IPS-20b (cell line): ENCODE data around the gene LCAT.
"Not testable (repeated sequence)": the region's sequence is repeated elsewhere in the genome, so short reads cannot be mapped to it uniquely, and the experiment has no call there.

Source experiments
- H3K27ac ChIP-seq: one replicate; pipeline ENCODE4 v1.5.1; 2013; ENCODE audit warnings: low read length
- H3K27me3 ChIP-seq: 2 replicates; pipeline ENCODE4 v1.6.1; 2013; ENCODE audit warnings: mild to moderate bottlenecking, low read length, inconsistent platforms; ENCODE audit not compliant: insufficient read depth
- H3K36me3 ChIP-seq: 2 replicates; pipeline ENCODE4 v1.6.1; 2013; ENCODE audit warnings: low read depth, mild to moderate bottlenecking, inconsistent platforms, low read length, moderate library complexity; ENCODE audit not compliant: insufficient read depth
- H3K4me1 ChIP-seq: 2 replicates; pipeline ENCODE4 v1.6.1; 2013; ENCODE audit warnings: mild to moderate bottlenecking, control low read depth, inconsistent platforms, low read length, moderate library complexity; ENCODE audit not compliant: insufficient read depth
- H3K4me3 ChIP-seq: 2 replicates; pipeline ENCODE4 v1.5.1; 2013; ENCODE audit warnings: mild to moderate bottlenecking, low read length, inconsistent platforms
- H3K9ac ChIP-seq: 2 replicates; pipeline ENCODE4 v1.6.1; 2013; ENCODE audit warnings: low read depth, mild to moderate bottlenecking, inconsistent platforms, low read length, moderate library complexity
- H3K9me3 ChIP-seq: 2 replicates; pipeline ENCODE4 v1.6.1; 2013; ENCODE audit warnings: mild to moderate bottlenecking, low read depth, low read length, inconsistent platforms; ENCODE audit not compliant: insufficient read depth

Gene LCAT

DNA sequence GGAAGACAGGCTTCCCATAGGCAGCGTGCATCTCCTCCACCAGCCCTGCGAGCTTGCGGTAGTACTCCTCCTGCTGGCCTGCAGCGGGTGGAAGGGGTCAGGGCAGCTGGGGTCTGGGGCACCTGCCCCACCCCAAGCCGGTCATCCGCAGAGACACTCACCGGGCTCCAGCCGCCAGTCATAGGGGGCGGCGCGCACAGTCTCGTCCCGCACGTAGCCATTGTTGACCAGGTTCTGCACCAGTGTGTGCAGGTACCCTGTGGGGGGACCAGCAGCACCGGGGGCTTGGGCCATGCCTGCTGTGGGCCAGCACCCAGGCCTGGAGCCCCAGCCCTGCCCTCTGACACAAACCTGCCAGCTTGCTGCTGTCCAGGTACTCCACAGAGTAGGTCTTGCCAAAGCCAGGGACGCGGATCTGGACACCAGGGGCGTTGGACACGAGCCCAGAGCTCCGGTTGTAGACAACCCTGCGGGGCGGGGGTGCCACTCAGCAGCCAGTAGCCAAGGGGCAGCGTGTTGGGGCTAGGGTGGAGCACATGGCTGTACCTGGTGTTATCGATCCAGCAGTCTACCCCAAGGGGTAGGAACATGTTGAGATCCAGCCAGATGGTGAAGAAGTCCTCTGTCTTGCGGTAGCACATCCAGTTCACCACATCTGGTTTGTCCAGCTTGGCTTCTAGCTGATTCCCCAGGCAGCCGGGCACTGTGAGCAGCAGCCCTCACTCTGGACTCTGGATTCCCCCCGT, 1.2 kb downstream of the LCAT start:
- Histone ChIP-seq H3K9me3 (no peaks in the 10 kb centered on the region), H3K9ac (no peak overlapping the region), H3K4me1 (no peaks in the 10 kb centered on the region), H3K27ac (no peak overlapping the region), H3K27me3 (no peaks in the 10 kb centered on the region), H3K4me3 (no peak overlapping the region), H3K36me3 (peaks cover 33% of the 10 kb centered on the region)

DNA sequence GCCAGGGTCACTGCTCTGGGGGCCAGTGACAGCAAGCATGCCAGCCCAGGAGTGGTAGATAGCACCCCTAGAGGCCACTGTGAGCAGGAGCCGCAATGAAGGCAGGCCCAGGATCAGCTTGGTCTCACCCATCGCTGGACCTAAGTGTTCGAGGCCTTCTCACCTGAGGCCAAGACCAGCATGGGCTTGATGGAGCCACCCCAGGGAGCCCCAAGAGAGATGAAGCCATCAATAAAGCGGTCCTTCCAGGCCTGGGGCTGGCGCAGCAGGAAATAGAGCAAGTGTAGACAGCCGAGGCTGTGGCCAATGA, 1.8 kb downstream of the LCAT start:
- Histone ChIP-seq H3K9ac (no peak overlapping the region), H3K27ac (no peak overlapping the region), H3K9me3 (no peaks in the 10 kb centered on the region), H3K36me3 (peaks cover 29% of the 10 kb centered on the region), H3K27me3 (no peaks in the 10 kb centered on the region), H3K4me1 (0 out of 2 replicates have a peak, but pooled peaks cover under 1% of the 10 kb centered on the region), H3K4me3 (no peak overlapping the region)

DNA sequence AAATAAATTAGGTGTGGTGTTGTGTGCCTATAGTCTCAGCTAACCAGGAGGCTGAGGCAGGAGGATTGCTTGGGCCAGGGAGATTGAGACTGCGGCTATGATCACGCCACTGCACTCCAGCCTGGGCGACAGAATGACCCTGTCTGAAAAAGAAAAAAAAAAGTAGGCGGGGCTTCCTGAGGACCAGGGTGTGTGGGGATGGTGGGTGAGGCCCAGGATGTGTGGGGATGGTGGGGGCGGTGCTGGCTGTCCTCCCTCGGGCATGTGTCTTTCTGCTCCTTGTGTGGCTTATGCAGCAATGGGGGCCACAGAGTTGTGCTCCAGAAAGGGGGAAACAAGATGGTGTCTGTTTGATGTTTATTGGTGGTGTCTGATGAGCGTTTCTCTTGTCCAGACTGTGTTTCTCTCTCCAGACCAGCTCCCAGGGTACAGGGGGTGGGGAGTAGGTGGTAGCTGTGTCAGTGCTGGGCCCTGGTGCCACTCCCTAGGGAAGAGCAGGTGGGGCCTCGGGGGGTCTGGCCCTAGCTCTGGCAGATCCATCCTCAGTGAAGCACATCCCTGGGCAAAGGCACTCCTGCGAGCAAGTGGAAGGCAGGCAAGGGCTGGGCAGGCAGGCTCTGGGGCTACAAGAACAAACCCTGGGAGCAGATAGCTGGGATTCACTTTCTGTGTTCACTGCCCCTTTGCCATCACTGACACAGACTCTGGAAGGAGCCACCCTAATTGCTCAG, 2.3 kb downstream of the LCAT start:
- H3K9me3 ChIP-seq = no peaks in the 10 kb centered on the region
- no peak overlapping the region for H3K9ac ChIP-seq
- no peak overlapping the region for H3K27ac ChIP-seq
- H3K4me1 ChIP-seq = 0 out of 2 replicates have a peak, but pooled peaks cover 3% of the 10 kb centered on the region
- H3K36me3 ChIP-seq = peaks cover 24% of the 10 kb centered on the region
- no peaks in the 10 kb centered on the region for H3K27me3 ChIP-seq
- no peak overlapping the region for H3K4me3 ChIP-seq

DNA sequence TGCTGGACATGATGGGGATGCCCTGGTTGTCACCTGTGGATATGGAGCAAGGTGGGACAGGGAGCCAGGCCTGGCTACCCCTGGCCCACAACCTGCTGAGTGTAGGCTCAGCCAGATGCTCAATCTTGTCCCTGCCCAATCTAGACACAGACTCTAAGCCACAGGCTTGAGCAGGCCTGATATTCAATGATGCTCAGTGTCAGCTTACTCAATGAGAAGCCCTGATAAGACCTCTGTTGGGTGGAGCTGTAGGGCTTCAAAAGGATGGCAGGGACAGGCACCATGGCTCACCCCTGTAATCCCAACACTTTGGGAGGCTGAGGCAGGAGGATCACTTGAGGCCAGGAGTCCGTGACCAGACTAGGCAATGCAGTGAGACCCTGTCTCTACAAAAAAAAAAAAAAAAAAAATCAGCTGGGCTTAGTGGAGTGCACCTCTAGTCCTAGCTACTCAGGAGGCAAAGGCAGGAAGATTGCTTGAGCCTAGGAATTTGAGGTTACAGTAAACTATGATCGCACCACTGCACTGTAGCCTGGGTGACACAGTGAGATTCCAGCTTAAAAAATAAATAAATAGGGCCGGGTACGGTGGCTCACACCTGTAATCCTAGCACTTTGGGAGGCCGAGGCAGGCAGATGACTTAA, 3.4 kb downstream of the LCAT start:
- Histone ChIP-seq H3K4me3 (no peak overlapping the region), H3K4me1 (0 out of 2 replicates have a peak, but pooled peaks cover 3% of the 10 kb centered on the region), H3K27ac (no peak overlapping the region), H3K9ac (no peak overlapping the region), H3K27me3 (no peaks in the 10 kb centered on the region), H3K9me3 (no peaks in the 10 kb centered on the region), H3K36me3 (peaks cover 14% of the 10 kb centered on the region)

DNA sequence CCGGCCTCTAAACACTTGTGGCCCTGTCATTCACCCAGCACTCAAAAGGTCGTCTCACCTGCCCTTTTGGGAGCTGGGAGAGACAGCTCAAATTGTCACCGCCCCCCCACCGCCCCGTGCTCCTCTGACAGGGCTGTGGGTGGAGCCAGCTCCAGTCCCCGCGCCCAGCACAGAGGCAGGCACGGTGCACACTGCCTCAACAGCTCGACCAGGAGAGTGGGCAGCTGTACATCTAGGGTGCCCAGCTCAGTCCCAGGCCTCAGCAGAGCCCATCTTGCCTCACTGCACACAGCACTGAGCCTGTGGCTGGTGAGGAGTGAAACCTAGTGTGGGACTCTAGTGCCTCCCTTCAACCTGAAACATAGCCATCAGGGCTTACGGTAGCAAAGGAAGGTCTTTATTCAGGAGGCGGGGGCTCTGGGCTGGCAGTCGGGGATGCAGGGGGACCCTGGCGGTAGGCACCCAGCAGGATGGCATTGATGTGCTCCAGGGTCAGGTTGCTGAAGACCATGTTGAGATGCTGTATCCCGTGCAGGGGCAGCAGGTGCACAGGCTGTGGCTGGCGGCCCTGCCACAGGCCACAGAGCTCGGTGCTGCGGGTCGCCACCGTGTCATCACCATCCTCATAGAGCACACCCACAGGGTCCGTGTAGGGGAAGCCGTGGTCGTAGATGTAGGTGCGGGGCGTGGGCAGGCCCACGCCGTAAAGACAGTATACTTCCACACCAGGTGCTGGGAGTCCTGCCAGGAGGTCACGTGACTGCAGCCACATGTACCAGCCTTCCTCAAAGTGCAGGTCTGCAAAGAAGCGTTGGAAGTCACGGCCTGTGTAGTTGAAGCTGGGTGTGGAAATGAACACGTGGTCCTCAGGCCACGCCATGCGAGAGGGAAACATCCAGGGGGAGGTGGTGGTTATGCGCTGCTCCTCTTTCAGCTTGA, 4.1 kb downstream of the LCAT start:
- Histone ChIP-seq H3K4me3 (no peak overlapping the region), H3K36me3 (peaks cover 6% of the 10 kb centered on the region), H3K4me1 (0 out of 2 replicates have a peak, but pooled peaks cover 3% of the 10 kb centered on the region), H3K9me3 (no peaks in the 10 kb centered on the region), H3K9ac (no peak overlapping the region), H3K27ac (no peak overlapping the region), H3K27me3 (no peaks in the 10 kb centered on the region)

DNA sequence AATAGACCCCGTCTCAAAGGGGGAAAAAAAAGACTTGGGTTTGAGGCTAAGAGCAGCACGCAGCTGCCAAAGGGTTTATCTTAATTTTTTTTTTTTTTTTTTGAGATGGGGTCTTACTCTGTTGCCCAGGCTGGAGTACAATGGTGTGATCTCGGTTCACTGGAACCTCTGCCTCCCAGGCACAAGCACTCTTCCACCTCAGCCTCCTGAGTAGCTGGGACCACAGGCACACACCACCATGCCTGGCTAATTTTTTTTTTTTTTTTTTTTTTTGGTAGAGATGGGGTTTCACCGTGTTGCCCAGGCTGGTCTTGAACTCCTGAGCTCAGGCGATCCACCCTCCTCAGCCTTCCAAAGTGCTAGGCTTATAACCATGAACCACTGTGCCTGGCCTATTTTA, 6.2 kb downstream of the LCAT start:
- H3K9ac ChIP-seq, H3K4me1 ChIP-seq, H3K36me3 ChIP-seq, H3K9me3 ChIP-seq, H3K27me3 ChIP-seq, H3K4me3 ChIP-seq, H3K27ac ChIP-seq: not testable (repeated sequence)

DNA sequence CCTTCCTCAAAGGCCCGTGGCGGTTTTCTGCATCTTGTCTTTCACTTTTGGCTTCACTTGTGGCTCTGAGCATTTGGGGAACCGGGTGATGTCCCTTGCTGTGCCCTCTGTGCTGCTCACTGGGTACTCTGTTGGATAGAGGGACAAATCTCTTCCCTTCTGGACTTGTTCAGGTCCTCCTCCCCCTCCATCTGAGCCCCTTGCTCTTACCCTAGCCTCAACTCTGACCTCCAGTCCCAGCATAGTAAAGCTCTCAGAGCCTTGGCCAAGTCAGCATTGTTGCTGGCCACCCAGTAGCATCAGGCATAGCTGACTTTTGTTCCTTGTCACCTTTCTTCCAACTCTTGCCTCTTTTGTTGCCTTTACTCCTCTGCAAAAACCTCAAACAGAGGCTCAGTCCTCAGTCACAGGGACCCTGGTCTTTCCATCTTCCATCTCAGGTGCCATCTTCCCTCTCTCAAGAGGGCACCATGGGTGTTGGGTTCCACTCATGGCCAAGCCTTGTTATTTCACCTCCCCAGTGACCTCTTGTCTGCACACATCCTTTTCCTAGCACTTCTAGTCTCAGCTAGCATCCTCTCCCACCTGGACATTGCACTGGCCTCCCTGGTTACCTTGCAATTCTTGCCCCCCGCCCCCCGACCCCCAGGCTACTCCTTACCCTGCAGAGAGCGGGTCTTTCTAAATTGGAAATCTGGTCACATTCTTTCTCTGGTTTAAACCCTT, 6.9 kb downstream of the LCAT start:
- Histone ChIP-seq H3K36me3 (no peaks in the 10 kb centered on the region; the same call in 1 of the 2 replicates), H3K27me3 (no peaks in the 10 kb centered on the region), H3K4me3 (peak overlapping the region; percentile 89), H3K9ac (peak overlapping the region; percentile 95), H3K27ac (no peak overlapping the region), H3K9me3 (no peaks in the 10 kb centered on the region), H3K4me1 (0 out of 2 replicates have a peak, but pooled peaks cover 6% of the 10 kb centered on the region)

DNA sequence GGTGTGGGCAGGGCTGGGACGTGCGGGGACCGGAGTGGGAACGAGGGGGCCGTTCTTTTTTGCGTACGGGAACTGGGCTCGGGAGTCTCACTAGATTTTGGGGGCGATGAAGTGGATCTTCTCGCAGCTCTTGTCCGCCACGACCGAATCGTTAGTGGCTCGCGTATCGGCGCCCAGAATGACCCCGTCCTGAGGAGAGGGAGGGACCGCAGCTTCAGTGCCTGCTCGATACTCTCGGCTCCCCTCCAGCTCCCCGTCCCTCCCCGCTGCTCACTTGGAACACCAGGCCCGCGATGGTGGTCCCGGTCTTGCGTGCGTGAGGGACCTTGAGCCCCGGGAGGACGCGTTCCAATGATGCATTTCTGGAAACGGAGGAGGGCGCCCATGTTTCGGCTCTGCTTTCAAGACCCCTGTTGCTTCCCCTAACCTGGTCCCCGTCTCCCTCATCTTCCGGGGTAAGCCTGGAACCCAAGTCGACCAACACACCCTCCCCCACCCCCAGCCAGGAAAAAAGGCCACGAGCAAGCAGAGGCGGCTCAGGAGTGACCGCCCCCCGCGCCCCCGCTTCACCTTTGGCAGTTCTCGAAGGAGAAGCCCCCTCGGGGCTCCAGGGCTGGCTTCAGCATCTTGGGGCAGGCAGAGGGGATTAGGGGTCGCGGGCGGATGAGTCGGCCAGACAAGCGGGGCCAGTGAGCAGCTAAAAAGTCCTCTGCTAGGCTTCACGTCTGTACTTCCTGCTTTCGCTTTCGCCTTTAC, 7.6 kb downstream of the LCAT start, which contains the start of gene PSMB10:
Gene PSMB10, minus strand, starts transcription at position 727 of the 756 bp plus-strand sequence. Its CDS starts 101 bp downstream, at position 626.
- 0 out of 2 replicates have a peak, but pooled peaks cover 6% of the 10 kb centered on the region for H3K4me1 ChIP-seq
- H3K27ac ChIP-seq = peak within 1 kb of the TSS; percentile 69
- H3K9ac ChIP-seq = peak within 1 kb of the TSS; percentile 95
- H3K9me3 ChIP-seq = no peaks in the 10 kb centered on the region
- peak within 1 kb of the TSS; percentile 89 for H3K4me3 ChIP-seq
- no peaks in the 10 kb centered on the region for H3K27me3 ChIP-seq
- no peaks in the 10 kb centered on the region; the same call in 1 of the 2 replicates for H3K36me3 ChIP-seq

DNA sequence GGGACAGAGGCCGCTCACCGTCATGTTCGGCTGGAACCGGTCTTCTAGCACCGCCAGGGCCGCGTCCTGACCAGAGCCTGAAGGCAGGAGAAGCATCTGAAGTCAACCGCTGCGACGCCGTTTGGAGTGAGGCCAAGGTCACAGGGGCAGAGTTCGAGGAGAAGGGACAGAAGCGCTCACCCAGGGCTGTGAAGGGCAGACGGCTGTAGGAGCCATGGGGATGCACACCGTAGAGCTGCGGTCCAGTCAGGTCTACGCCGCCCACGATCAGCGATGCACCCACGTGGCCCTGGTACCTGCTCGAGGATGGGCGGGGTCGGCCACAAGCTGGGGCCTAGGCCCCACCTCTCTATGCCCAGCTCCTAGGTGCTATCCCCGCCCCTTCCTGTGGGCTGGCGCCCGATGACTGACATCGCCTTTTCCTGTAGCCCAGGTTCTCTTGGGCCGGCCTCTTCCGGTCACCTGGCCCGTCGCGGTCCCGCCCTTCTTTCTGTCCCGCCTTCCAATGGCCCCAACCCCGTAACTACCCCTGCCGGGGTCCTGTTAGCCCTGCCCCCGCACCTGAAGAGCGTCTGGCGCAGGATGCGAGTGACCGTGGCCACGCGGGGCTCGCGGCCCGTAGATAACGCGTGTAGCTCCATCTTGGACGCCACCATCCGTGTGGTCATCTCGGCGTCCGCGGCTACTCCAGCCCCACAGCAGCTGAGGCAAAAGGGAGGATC, 8.4 kb downstream of the LCAT start:
- Histone ChIP-seq H3K36me3 (peaks cover under 1% of the 10 kb centered on the region; the same call in 1 of the 2 replicates), H3K9ac (peak overlapping the region; percentile 95), H3K4me3 (peak overlapping the region; percentile 89), H3K4me1 (0 out of 2 replicates have a peak, but pooled peaks cover 6% of the 10 kb centered on the region), H3K27me3 (no peaks in the 10 kb centered on the region), H3K9me3 (no peaks in the 10 kb centered on the region), H3K27ac (peak overlapping the region; percentile 69)

DNA sequence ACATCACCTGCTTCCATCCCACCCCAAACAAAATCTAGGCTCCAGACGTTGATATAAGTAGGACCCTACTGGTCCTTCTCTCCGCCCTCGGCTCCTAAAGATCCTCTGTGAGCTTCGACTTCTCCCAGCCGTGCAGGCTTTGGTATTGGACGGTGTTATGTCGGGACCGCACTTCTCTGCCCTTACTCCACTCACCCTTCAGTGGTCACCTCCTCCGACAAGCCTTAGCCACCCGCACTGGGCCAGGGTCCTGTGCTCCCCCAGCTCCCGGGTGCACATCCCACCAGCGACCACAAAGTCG, 8.9 kb downstream of the LCAT start:
- Histone ChIP-seq H3K4me3 (peak overlapping the region; percentile 89), H3K4me1 (0 out of 2 replicates have a peak, but pooled peaks cover 6% of the 10 kb centered on the region), H3K9me3 (no peaks in the 10 kb centered on the region), H3K27me3 (no peaks in the 10 kb centered on the region), H3K27ac (no peak overlapping the region), H3K9ac (peak overlapping the region; percentile 81), H3K36me3 (0 out of 2 replicates have a peak, but pooled peaks cover 4% of the 10 kb centered on the region)
